Trophoblast cell (in vitro differentiated cells and primary cell): ENCODE results near the gene CAMK1D.

Experiments
- DNase-seq, 2 donors: peaks; one replicate each; pipeline ENCODE4 v3.0.0-alpha.2; 2016
- H2AFZ ChIP-seq: 2 replicates; pipeline ENCODE4 v1.6.1; 2013; ENCODE audit warnings: low read length, moderate library complexity, mild to moderate bottlenecking; ENCODE audit not compliant: insufficient read depth, poor library complexity
- H2AK5ac ChIP-seq: 2 replicates; pipeline ENCODE4 v1.6.1; 2013; ENCODE audit warnings: mild to moderate bottlenecking, low read length
- H2BK120ac ChIP-seq: 2 replicates; pipeline ENCODE4 v1.6.1; 2013; ENCODE audit warnings: low read length, mild to moderate bottlenecking, moderate library complexity; ENCODE audit not compliant: insufficient read depth, poor library complexity
- H2BK12ac ChIP-seq: 2 replicates; pipeline ENCODE4 v1.6.1; 2013; ENCODE audit warnings: mild to moderate bottlenecking, low read length, moderate library complexity
- H2BK5ac ChIP-seq: 2 replicates; pipeline ENCODE4 v1.6.1; 2013; ENCODE audit warnings: low read length, low read depth, moderate library complexity, mild to moderate bottlenecking; ENCODE audit not compliant: poor library complexity
- H3K14ac ChIP-seq: 2 replicates; pipeline ENCODE4 v1.6.1; 2013; ENCODE audit warnings: mild to moderate bottlenecking, low read length
- H3K18ac ChIP-seq: 2 replicates; pipeline ENCODE4 v1.6.1; 2013; ENCODE audit warnings: mild to moderate bottlenecking, low read length
- H3K23ac ChIP-seq: 2 replicates; pipeline ENCODE4 v1.6.1; 2013; ENCODE audit warnings: low read length
- H3K27ac ChIP-seq: 2 replicates; pipeline ENCODE4 v1.5.1; 2013; ENCODE audit warnings: low read depth, mild to moderate bottlenecking, inconsistent platforms, low read length, moderate library complexity
- H3K27me3 ChIP-seq: 2 replicates; pipeline ENCODE4 v1.6.1; 2013; ENCODE audit warnings: inconsistent platforms, mild to moderate bottlenecking, low read length, moderate library complexity; ENCODE audit not compliant: insufficient read depth
- H3K36me3 ChIP-seq, 2 experiments: 1 replicate in 1 of 2; 2 replicates in 1 of 2; pipeline ENCODE4 v1.6.1; 2013; ENCODE audit warnings: low read length in 2 of 2, mild to moderate bottlenecking in 2 of 2, moderate library complexity in 1 of 2; ENCODE audit not compliant: insufficient read depth in 2 of 2, control insufficient read depth in 1 of 2
- H3K4ac ChIP-seq: 2 replicates; pipeline ENCODE4 v1.6.1; 2013; ENCODE audit warnings: low read depth, mild to moderate bottlenecking, low read length, moderate library complexity
- H3K4me1 ChIP-seq, 2 experiments: 1 replicate in 1 of 2; 2 replicates in 1 of 2; pipeline ENCODE4 v1.6.1; 2013; ENCODE audit warnings: low read length in 2 of 2, mild to moderate bottlenecking in 2 of 2, moderate library complexity in 1 of 2; ENCODE audit not compliant: insufficient read depth in 2 of 2, control insufficient read depth in 1 of 2
- H3K4me2 ChIP-seq: 2 replicates; pipeline ENCODE4 v1.6.1; 2013; ENCODE audit warnings: inconsistent platforms, mild to moderate bottlenecking, low read length, moderate library complexity
- H3K4me3 ChIP-seq: 2 replicates; pipeline ENCODE4 v1.5.1; 2013; ENCODE audit warnings: mild to moderate bottlenecking, low read depth, low read length, inconsistent platforms
- H3K79me1 ChIP-seq: one replicate; pipeline ENCODE4 v1.6.1; 2013; ENCODE audit warnings: low read length
- H3K79me2 ChIP-seq: 2 replicates; pipeline ENCODE4 v1.6.1; 2013; ENCODE audit warnings: low read length, mild to moderate bottlenecking; ENCODE audit not compliant: control insufficient read depth, insufficient read depth, poor library complexity
- H3K9ac ChIP-seq: 2 replicates; pipeline ENCODE4 v1.6.1; 2013; ENCODE audit warnings: mild to moderate bottlenecking, low read length
- H3K9me3 ChIP-seq: 2 replicates; pipeline ENCODE4 v1.6.1; 2013; ENCODE audit warnings: low read depth, mild to moderate bottlenecking, control low read depth, inconsistent platforms, low read length; ENCODE audit not compliant: insufficient read depth
- H4K12ac ChIP-seq: 2 replicates; pipeline ENCODE4 v1.6.1; 2013; ENCODE audit warnings: low read depth, mild to moderate bottlenecking, low read length, moderate library complexity
- H4K8ac ChIP-seq: 2 replicates; pipeline ENCODE4 v1.6.1; 2013; ENCODE audit warnings: low read depth, mild to moderate bottlenecking, low read length, moderate library complexity
- H4K91ac ChIP-seq: one replicate; pipeline ENCODE4 v1.6.1; 2013; ENCODE audit warnings: low read depth, mild to moderate bottlenecking, low read length, moderate library complexity
- WGBS: extraction: QIAGEN DNeasy Blood & Tissue Kit; methylation state at CpG from one replicate; pipeline ENCODE4 v1.1.7; 2013; ENCODE audit warnings: missing lambda C conversion rate; ENCODE audit not compliant: insufficient read length, insufficient coverage; ENCODE audit errors: extremely low coverage; 5-methylcytosine and 5-hydroxymethylcytosine counted together

Gene CAMK1D

DNA sequence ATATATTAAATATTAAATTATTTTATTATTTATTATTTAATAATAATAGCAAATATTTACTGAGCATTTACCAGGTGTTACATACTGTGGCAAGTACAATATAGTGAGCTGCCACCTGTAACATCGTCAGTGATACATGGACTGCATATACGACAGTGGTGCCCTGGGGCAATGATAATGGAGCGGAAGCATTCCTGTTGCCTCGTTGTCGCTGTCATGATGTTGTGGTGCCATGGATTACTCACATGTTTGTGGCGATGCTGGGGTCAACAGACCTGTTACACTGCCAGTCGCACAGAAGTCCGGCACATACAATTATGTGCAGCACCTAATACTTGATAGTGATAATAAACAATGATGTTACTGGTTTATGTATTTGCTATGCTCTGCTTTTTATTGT lies 20.6 kb downstream of the CAMK1D start:
- Histone ChIP-seq H4K12ac (no peak overlapping the region), H3K36me3 (no peaks in the 10 kb centered on the region), H3K23ac (no peak overlapping the region), H3K4me3 (no peak overlapping the region), H2BK120ac (no peak overlapping the region), H3K9ac (no peak overlapping the region), H2AK5ac (no peak overlapping the region), H4K8ac (no peak overlapping the region), H3K4me2 (no peak overlapping the region), H3K4me1 (no peaks in the 10 kb centered on the region), H3K27ac (no peak overlapping the region), H3K14ac (no peak overlapping the region), H3K18ac (no peak overlapping the region), H3K79me2 (no peaks in the 10 kb centered on the region), H3K79me1 (no peaks in the 10 kb centered on the region), H2BK12ac (no peak overlapping the region), H3K9me3 (no peaks in the 10 kb centered on the region), H2BK5ac (no peak overlapping the region), H3K4ac (no peak overlapping the region), H2AFZ (no peak overlapping the region), H4K91ac (no peak overlapping the region), H3K27me3 (no peaks in the 10 kb centered on the region)
- no CpG with 5 or more reads among the region's 8 CpGs for whole genome bisulfite sequencing
- no peak for DNase-seq

DNA sequence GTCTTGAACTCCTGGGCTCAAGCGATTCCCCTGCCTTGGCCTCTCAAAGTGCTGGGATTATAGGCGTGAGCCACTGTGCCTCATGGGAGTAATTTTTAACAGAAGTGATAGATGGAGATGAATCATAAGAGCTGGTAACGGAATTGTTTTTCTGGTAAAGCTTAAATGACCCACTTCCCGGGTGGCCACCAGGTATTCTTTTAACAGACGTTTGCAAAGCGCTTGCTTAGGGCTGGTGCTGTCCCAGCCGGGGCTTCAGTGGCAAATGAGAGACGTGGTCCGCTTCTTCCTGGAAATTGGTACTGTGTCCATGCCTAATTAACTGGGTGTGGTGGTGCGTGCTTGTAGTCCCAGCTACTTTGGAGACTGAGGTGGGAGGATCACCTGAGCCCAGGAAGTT lies 23.5 kb downstream of the CAMK1D start:
- Histone ChIP-seq H3K18ac (no peak overlapping the region), H3K14ac (no peak overlapping the region), H3K79me2 (no peaks in the 10 kb centered on the region), H3K27ac (no peak overlapping the region), H2AK5ac (no peak overlapping the region), H3K27me3 (no peaks in the 10 kb centered on the region), H3K79me1 (no peaks in the 10 kb centered on the region), H3K4ac (no peak overlapping the region), H3K4me1 (no peaks in the 10 kb centered on the region), H2AFZ (no peak overlapping the region), H3K4me2 (no peak overlapping the region), H4K12ac (no peak overlapping the region), H3K4me3 (no peak overlapping the region), H4K91ac (no peak overlapping the region), H2BK120ac (no peak overlapping the region), H2BK12ac (no peak overlapping the region), H3K9me3 (no peaks in the 10 kb centered on the region), H3K9ac (no peak overlapping the region), H2BK5ac (no peak overlapping the region), H3K36me3 (no peaks in the 10 kb centered on the region), H4K8ac (no peak overlapping the region), H3K23ac (no peak overlapping the region)
- no peak for DNase-seq
- no CpG with 5 or more reads among the region's 10 CpGs for WGBS

- H2BK5ac ChIP-seq = no peak overlapping the region
- H3K4me1 ChIP-seq = no peaks in the 10 kb centered on the region
- no peaks in the 10 kb centered on the region for H3K79me1 ChIP-seq
- no peak overlapping the region for H3K18ac ChIP-seq
- no peaks in the 10 kb centered on the region for H3K79me2 ChIP-seq
- no peak overlapping the region for H3K4me2 ChIP-seq
- no peak overlapping the region for H2AFZ ChIP-seq
- no CpG with 5 or more reads among the region's 11 CpGs for WGBS
- no peak overlapping the region for H4K12ac ChIP-seq
- H3K27me3 ChIP-seq = no peaks in the 10 kb centered on the region
- no peak overlapping the region for H4K8ac ChIP-seq
- no peak overlapping the region for H3K4me3 ChIP-seq
- H2AK5ac ChIP-seq = no peak overlapping the region
- H3K27ac ChIP-seq = no peak overlapping the region
- no peak overlapping the region for H3K9ac ChIP-seq
- H3K23ac ChIP-seq = no peak overlapping the region
- no peak for DNase-seq
- no peak overlapping the region for H2BK12ac ChIP-seq
- H3K36me3 ChIP-seq = no peaks in the 10 kb centered on the region
- H2BK120ac ChIP-seq = no peak overlapping the region
- H3K9me3 ChIP-seq = no peaks in the 10 kb centered on the region
- no peak overlapping the region for H4K91ac ChIP-seq
- H3K14ac ChIP-seq = no peak overlapping the region
- H3K4ac ChIP-seq = no peak overlapping the region
Observed at GRCh38 chr10:12375076-12375504, 25.7 kb downstream of the CAMK1D start.

GRCh38 chr10:12376211-12376610 lies 26.9 kb downstream of the CAMK1D start:
- no peak for DNase-seq
- no peaks in the 10 kb centered on the region for H3K9me3 ChIP-seq
- H3K23ac ChIP-seq = no peak overlapping the region
- H2BK120ac ChIP-seq = no peak overlapping the region
- H4K91ac ChIP-seq = no peak overlapping the region
- no peak overlapping the region for H4K8ac ChIP-seq
- no peak overlapping the region for H3K4me3 ChIP-seq
- no peaks in the 10 kb centered on the region for H3K36me3 ChIP-seq
- no peak overlapping the region for H2BK12ac ChIP-seq
- no peaks in the 10 kb centered on the region for H3K79me2 ChIP-seq
- no CpG with 5 or more reads among the region's 12 CpGs for WGBS
- H3K4ac ChIP-seq = no peak overlapping the region
- H3K27me3 ChIP-seq = no peaks in the 10 kb centered on the region
- H2AK5ac ChIP-seq = no peak overlapping the region
- H3K4me2 ChIP-seq = no peak overlapping the region
- no peaks in the 10 kb centered on the region for H3K4me1 ChIP-seq
- no peak overlapping the region for H2BK5ac ChIP-seq
- no peak overlapping the region for H4K12ac ChIP-seq
- H3K79me1 ChIP-seq = no peaks in the 10 kb centered on the region
- H3K9ac ChIP-seq = no peak overlapping the region
- H3K14ac ChIP-seq = no peak overlapping the region
- no peak overlapping the region for H2AFZ ChIP-seq
- no peak overlapping the region for H3K18ac ChIP-seq
- no peak overlapping the region for H3K27ac ChIP-seq
